ENCODE measurements around the gene DNAJA3.

DNA sequence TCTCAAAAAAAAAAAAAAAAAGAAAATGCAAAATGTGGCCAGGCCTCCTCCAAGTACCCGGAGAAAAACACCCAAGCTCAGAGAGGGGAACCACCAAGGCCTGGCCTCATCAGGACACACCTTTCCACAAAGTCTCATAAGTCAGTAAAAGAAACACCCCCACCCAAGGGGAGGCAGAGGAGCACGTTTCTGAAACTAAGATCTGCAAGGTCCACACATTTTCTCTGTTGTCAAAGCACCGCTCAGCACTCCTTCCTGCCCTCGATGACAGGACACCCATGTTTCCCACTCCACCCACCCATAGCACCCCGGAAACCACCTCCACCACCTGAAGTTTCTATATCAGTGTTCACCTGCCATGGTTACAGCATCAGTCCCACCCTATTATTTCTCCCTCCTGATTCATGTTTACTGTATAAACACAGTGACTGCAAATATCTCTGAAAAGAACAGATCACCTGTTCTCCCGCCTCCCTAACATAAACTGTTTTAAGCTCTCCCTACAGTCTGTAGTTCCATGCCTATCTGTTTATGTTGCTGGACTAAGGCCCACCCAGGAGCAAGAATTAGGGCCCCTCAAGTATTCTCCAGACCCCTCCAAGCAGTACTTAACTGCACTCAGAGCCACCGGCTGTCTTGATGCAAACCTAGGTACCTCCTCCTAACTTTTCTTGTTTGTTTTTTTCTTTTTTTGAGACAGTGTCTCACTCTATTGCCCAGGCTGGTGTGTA lies 11.3 kb upstream of the DNAJA3 start:
- TF ChIP-seq TSHZ2 (CRISPR knock-in tag; IDR thresholded peaks at IDR 0.05) (no peak), ZFP30 (CRISPR knock-in tag; IDR thresholded peaks at IDR 0.05) (no peak), ZNF70 (CRISPR knock-in tag; IDR thresholded peaks at IDR 0.05) (no peak), GLIS3 (CRISPR knock-in tag; IDR thresholded peaks at IDR 0.05) (no peak), ZC3H10 (CRISPR knock-in tag; IDR thresholded peaks at IDR 0.05) (no peak), ARNTL (CRISPR knock-in tag; IDR thresholded peaks at IDR 0.05; ENCODE audit: borderline replicate concordance, low read depth) (no peak), CSDC2 (CRISPR knock-in tag; IDR thresholded peaks at IDR 0.05) (no peak), TCF4 (CRISPR knock-in tag; IDR thresholded peaks at IDR 0.05; ENCODE audit: borderline replicate concordance) (no peak)
- TF ChIP-seq, protein P1, sequence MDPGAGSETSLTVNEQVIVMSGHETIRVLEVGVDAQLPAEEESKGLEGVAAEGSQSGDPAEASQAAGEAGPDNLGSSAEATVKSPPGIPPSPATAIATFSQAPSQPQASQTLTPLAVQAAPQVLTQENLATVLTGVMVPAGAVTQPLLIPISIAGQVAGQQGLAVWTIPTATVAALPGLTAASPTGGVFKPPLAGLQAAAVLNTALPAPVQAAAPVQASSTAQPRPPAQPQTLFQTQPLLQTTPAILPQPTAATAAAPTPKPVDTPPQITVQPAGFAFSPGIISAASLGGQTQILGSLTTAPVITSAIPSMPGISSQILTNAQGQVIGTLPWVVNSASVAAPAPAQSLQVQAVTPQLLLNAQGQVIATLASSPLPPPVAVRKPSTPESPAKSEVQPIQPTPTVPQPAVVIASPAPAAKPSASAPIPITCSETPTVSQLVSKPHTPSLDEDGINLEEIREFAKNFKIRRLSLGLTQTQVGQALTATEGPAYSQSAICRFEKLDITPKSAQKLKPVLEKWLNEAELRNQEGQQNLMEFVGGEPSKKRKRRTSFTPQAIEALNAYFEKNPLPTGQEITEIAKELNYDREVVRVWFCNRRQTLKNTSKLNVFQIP (CRISPR knock-in tag; IDR thresholded peaks at IDR 0.05; ENCODE audit: borderline replicate concordance, low read depth), result no peak
- TF ChIP-seq, protein P2, sequence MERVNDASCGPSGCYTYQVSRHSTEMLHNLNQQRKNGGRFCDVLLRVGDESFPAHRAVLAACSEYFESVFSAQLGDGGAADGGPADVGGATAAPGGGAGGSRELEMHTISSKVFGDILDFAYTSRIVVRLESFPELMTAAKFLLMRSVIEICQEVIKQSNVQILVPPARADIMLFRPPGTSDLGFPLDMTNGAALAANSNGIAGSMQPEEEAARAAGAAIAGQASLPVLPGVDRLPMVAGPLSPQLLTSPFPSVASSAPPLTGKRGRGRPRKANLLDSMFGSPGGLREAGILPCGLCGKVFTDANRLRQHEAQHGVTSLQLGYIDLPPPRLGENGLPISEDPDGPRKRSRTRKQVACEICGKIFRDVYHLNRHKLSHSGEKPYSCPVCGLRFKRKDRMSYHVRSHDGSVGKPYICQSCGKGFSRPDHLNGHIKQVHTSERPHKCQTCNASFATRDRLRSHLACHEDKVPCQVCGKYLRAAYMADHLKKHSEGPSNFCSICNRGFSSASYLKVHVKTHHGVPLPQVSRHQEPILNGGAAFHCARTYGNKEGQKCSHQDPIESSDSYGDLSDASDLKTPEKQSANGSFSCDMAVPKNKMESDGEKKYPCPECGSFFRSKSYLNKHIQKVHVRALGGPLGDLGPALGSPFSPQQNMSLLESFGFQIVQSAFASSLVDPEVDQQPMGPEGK (CRISPR knock-in tag; IDR thresholded peaks at IDR 0.05; ENCODE audit: borderline replicate concordance), result no peak
